Neural crest cell (in vitro differentiated cells): ENCODE measurements around the gene SULT1B1. TPM values are rescaled to one million over a fixed set of nuclear protein-coding genes. Genes with fewer than 3 reads are reported as not detected.

ENCODE experiments used
- DNase-seq: peaks from one replicate; pipeline ENCODE4 v3.0.0; 2021; ENCODE audit warnings: low read depth, mixed read lengths, low spot score
- H3K27ac Mint-ChIP-seq: one replicate; pipeline ENCODE4 v1.8.0; 2021; ENCODE audit warnings: mild to moderate bottlenecking, mixed read lengths; ENCODE audit not compliant: unreplicated experiment
- H3K27me3 Mint-ChIP-seq: 2 replicates; pipeline ENCODE4 v1.8.0; 2021; ENCODE audit warnings: low read depth, mild to moderate bottlenecking, mixed read lengths
- H3K36me3 Mint-ChIP-seq: 2 replicates; pipeline ENCODE4 v1.8.0; 2021; ENCODE audit warnings: low read depth, mild to moderate bottlenecking, mixed read lengths
- H3K4me1 Mint-ChIP-seq: 2 replicates; pipeline ENCODE4 v1.8.0; 2021; ENCODE audit warnings: mixed read lengths
- H3K4me3 Mint-ChIP-seq: one replicate; pipeline ENCODE4 v1.8.0; 2021; ENCODE audit warnings: mild to moderate bottlenecking, mixed read lengths
- H3K9me3 Mint-ChIP-seq: 2 replicates; pipeline ENCODE4 v1.8.0; 2021; ENCODE audit warnings: mixed read lengths
- total RNA-seq: library from RNA; stranded (reverse); gene quantifications from 2 replicates; pipeline ENCODE4 v1.2.1, GENCODE V29; 2021
- TF ChIP-seq, protein P1 (sequence below): fragments of 200-600 bp; sonication (generic); conservative IDR thresholded peaks from 2 replicates; pipeline ENCODE4 v1.5.0; 2021; ENCODE audit warnings: antibody characterized with exemption, mild to moderate bottlenecking

SULT1B1 gene
- total RNA-seq, 1 donor from 2014 or later: not detected

DNA sequence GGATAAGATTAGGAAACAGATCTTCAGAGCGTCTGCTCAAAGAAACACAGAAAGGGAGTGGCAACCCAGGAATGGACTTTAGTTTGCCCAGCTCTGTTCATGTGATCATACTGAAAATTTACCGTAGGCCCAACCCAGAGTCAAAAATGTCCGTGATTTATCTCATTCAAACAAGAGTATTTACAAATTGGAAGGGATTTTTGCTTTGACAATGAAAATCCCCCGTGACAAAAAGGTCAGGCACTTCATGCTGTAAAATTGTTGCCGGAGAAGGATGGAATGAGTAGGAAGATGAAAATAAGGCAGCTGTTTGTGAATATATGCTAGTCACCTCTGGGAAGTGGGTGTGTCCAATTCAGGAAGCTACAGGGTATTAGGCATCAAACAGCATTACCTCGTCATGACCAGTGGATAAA, 1.2 kb downstream of the SULT1B1 start:
- Mint-ChIP-seq H3K9me3 (no peaks in the 10 kb centered on the region), H3K36me3 (no peaks in the 10 kb centered on the region), H3K4me3 (no peak overlapping the region), H3K4me1 (peaks cover 4% of the 10 kb centered on the region), H3K27ac (peak overlapping the region; percentile 3), H3K27me3 (no peaks in the 10 kb centered on the region)
- TF ChIP-seq, protein P1, sequence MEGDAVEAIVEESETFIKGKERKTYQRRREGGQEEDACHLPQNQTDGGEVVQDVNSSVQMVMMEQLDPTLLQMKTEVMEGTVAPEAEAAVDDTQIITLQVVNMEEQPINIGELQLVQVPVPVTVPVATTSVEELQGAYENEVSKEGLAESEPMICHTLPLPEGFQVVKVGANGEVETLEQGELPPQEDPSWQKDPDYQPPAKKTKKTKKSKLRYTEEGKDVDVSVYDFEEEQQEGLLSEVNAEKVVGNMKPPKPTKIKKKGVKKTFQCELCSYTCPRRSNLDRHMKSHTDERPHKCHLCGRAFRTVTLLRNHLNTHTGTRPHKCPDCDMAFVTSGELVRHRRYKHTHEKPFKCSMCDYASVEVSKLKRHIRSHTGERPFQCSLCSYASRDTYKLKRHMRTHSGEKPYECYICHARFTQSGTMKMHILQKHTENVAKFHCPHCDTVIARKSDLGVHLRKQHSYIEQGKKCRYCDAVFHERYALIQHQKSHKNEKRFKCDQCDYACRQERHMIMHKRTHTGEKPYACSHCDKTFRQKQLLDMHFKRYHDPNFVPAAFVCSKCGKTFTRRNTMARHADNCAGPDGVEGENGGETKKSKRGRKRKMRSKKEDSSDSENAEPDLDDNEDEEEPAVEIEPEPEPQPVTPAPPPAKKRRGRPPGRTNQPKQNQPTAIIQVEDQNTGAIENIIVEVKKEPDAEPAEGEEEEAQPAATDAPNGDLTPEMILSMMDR: no peak
- DNase-seq: no peak

DNA sequence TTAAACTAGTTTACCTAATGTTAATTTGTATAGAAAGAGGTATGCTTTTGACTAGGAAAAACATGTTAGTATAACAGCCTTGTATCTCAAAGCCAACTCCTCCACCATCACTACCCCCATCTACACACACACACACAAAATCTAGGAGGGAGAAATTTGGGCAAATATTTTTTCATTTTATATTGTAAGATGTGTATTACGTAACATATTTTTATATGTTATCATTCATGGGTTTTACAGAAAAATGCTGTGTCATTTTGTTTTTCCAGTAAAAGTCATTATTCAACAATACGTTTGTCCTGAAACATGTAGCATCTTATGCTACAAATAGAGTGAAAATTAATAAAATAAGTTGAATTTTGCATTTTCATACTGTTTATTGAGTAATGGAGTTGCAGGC, 3.0 kb downstream of the SULT1B1 start:
- no peaks in the 10 kb centered on the region for H3K4me1 Mint-ChIP-seq
- DNase-seq: no peak
- no peak overlapping the region for H3K4me3 Mint-ChIP-seq
- H3K36me3 Mint-ChIP-seq: no peaks in the 10 kb centered on the region
- no peak overlapping the region for H3K27ac Mint-ChIP-seq
- H3K27me3 Mint-ChIP-seq: no peaks in the 10 kb centered on the region
- no peaks in the 10 kb centered on the region for H3K9me3 Mint-ChIP-seq
- TF ChIP-seq, protein P1: no peak

- TF ChIP-seq, protein P1: no peak
- Mint-ChIP-seq H3K36me3 (no peaks in the 10 kb centered on the region), H3K27me3 (no peaks in the 10 kb centered on the region), H3K4me3 (no peak overlapping the region), H3K9me3 (no peaks in the 10 kb centered on the region), H3K27ac (no peak overlapping the region), H3K4me1 (no peaks in the 10 kb centered on the region)
- DNase-seq: no peak
These were observed 5.4 kb downstream of the SULT1B1 start for GRCh38 chr4:69754926-69755580.

DNA sequence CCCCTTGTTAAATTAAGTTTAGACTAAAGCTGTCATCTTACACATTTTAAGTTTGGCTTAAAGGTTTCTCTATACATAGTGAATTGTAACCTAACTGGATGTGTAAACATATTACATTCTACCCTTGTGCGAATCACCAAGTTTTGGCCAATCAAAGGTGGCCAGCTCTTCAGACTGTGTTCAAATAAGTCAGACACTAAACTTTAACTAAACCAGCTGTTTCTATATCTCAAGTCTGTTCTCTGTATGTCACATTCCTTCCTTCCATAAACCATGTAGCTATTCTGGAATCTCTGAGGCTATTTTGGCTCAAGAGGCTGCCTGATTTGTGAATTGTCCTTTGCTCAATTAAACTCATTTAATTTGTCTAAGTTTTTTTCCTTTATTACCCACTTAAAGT, 6.7 kb downstream of the SULT1B1 start:
- H3K4me3 Mint-ChIP-seq: no peak overlapping the region
- TF ChIP-seq, protein P1: no peak
- no peaks in the 10 kb centered on the region for H3K36me3 Mint-ChIP-seq
- H3K27me3 Mint-ChIP-seq: no peaks in the 10 kb centered on the region
- no peaks in the 10 kb centered on the region for H3K4me1 Mint-ChIP-seq
- no peak overlapping the region for H3K27ac Mint-ChIP-seq
- no peak for DNase-seq
- H3K9me3 Mint-ChIP-seq: no peaks in the 10 kb centered on the region

DNA sequence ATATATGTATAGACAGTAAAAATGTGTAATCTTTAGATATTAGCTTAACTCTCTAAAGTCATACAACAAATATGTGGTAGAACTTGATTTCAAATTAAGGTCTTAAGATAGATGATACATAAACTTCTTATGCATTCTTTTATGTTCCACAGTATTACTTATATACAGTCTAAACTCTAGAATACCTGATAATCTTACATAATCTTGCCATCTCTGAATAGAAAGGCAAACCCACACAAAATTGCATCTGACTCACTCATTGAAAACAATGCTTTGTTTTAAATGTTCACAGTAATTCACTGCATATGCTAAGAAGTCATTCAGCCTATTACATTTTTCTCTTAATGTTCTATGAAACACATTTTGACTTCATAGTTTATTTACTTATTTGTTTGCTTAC, 10.1 kb downstream of the SULT1B1 start:
- no peak overlapping the region for H3K27ac Mint-ChIP-seq
- H3K4me3 Mint-ChIP-seq: no peak overlapping the region
- DNase-seq: no peak
- TF ChIP-seq, protein P1: no peak
- no peaks in the 10 kb centered on the region for H3K36me3 Mint-ChIP-seq
- no peaks in the 10 kb centered on the region for H3K4me1 Mint-ChIP-seq
- H3K9me3 Mint-ChIP-seq: no peaks in the 10 kb centered on the region
- no peaks in the 10 kb centered on the region for H3K27me3 Mint-ChIP-seq
